PC-9 (cell line): ENCODE measurements around the gene KLHL25. TPM values are rescaled to one million over a fixed set of nuclear protein-coding genes. Genes with fewer than 3 reads are reported as not detected.

ENCODE experiments used
- BruUV-seq: library from RNA; stranded (reverse); fragments of 400-500 nt; replicated peaks from 2 replicates; lab custom pipeline; 2021; lab: Mats Ljungman, UMichigan
- CTCF ChIA-PET: fragments of 300-600 bp; sonication (Branson Sonifier 250); formaldehyde crosslinking; loops from one replicate; lab custom pipeline; 2022; ENCODE audit warnings: antibody characterized with exemption; lab: Charles Lee
- POLR2A ChIA-PET: fragments of 300-600 bp; sonication (Branson Sonifier 250); formaldehyde crosslinking; loops from one replicate; lab custom pipeline; 2022; ENCODE audit warnings: antibody characterized with exemption; ENCODE audit not compliant: unreplicated experiment; lab: Charles Lee
- DNase-seq, 2 experiments: peaks; one replicate each; pipeline versions ENCODE4 v3.0.0 to v3.0.0-alpha.2; 2015 to 2022; ENCODE audit warnings: mixed read lengths in 1 of 2
- H2AFZ ChIP-seq: fragments of 200-600 bp; sonication (generic); 2 replicates; pipeline ENCODE4 v1.8.1; 2017; ENCODE audit warnings: antibody characterized with exemption
- H3F3A ChIP-seq: fragments of 200-600 bp; sonication (generic); 2 replicates; pipeline ENCODE4 v1.8.1; 2017; ENCODE audit warnings: antibody characterized with exemption, mild to moderate bottlenecking, low read depth; ENCODE audit not compliant: insufficient read depth
- H3K27ac ChIP-seq: fragments of 200-600 bp; sonication (generic); 2 replicates; pipeline ENCODE4 v1.6.1; 2016; ENCODE audit warnings: mixed run types
- H3K27me3 ChIP-seq: fragments of 200-600 bp; sonication (generic); 2 replicates; pipeline ENCODE4 v1.6.1; 2016; ENCODE audit warnings: low read depth, mixed run types; ENCODE audit not compliant: insufficient read depth
- H3K36me3 ChIP-seq: fragments of 200-600 bp; sonication (generic); 2 replicates; pipeline ENCODE4 v1.6.1; 2016; ENCODE audit warnings: low read depth, mixed run types
- H3K4me1 ChIP-seq: fragments of 200-600 bp; sonication (generic); replicated peaks from 2 replicates; pipeline ENCODE4 v1.6.1; 2016; ENCODE audit warnings: mixed run types; ENCODE audit not compliant: insufficient read depth
- H3K4me2 ChIP-seq: fragments of 200-600 bp; sonication (generic); 2 replicates; pipeline ENCODE4 v1.6.1; 2017; ENCODE audit warnings: mixed run types
- H3K4me3 ChIP-seq: fragments of 200-600 bp; sonication (generic); 2 replicates; pipeline ENCODE4 v1.6.1; 2016; ENCODE audit warnings: mixed run types
- H3K79me2 ChIP-seq: fragments of 200-600 bp; sonication (generic); 2 replicates; pipeline ENCODE4 v1.6.1; 2017; ENCODE audit warnings: low read depth, mixed run types
- H3K9me2 ChIP-seq: fragments of 200-600 bp; sonication (generic); 2 replicates; pipeline ENCODE4 v1.8.1; 2017; ENCODE audit warnings: mild to moderate bottlenecking; ENCODE audit not compliant: insufficient read depth
- H3K9me3 ChIP-seq: fragments of 200-600 bp; sonication (generic); 2 replicates; pipeline ENCODE4 v1.8.1; 2016; ENCODE audit warnings: low read depth; ENCODE audit not compliant: insufficient read depth
- H4K20me1 ChIP-seq: fragments of 200-600 bp; sonication (generic); 2 replicates; pipeline ENCODE4 v1.8.1; 2017; ENCODE audit not compliant: insufficient read depth
- CTCF ChIP-seq: fragments of 200-600 bp; sonication (generic); conservative IDR thresholded peaks from 2 replicates; pipeline ENCODE4 v1.6.1; 2017; ENCODE audit warnings: mixed run types, antibody characterized with exemption, mild to moderate bottlenecking, moderate library complexity
- EZH2 ChIP-seq: fragments of 200-600 bp; sonication (generic); IDR thresholded peaks from 2 replicates; pipeline ENCODE4 v1.8.0; 2017; ENCODE audit warnings: antibody characterized with exemption, low read depth
- intact Hi-C: fragments of 100-400 bp; cut with micrococcal nuclease; formaldehyde crosslinking; loops from one replicate; pipeline ENCODE4 v1.10.0; 2022; ENCODE audit not compliant: unreplicated experiment
- total RNA-seq: library from RNA; stranded (reverse); gene quantifications from 2 replicates; pipeline ENCODE4 v1.2.3, GENCODE V29; 2021

KLHL25 gene
- total RNA-seq, 1 experiment from 2014 or later: 5.3 TPM

- no peaks in the 10 kb centered on the region for H3K79me2 ChIP-seq
- ChIA-PET CTCF (interaction anchor here (1.2 to 2.1 kb wide), 2 partner anchors 40 to 544 kb away, joined by 5 read pairs; no protein-coding TSS in a partner anchor), POLR2A (no interaction called here)
- DNase-seq: peak; percentile 62 to 86
- peak overlapping the region; percentile 78 for H3K4me2 ChIP-seq
- intact Hi-C loops: loop anchor here (1.0 to 5.0 kb wide), 3 partner anchors 110 to 543 kb away; no protein-coding TSS in a partner anchor
- H3F3A ChIP-seq: no peaks in the 10 kb centered on the region
- H3K4me3 ChIP-seq: peak overlapping the region; percentile 30; the same call in 1 of the 2 replicates
- H3K27me3 ChIP-seq: peaks cover 4% of the 10 kb centered on the region; the same call in 1 of the 2 replicates
- peaks cover 12% of the 10 kb centered on the region for H3K4me1 ChIP-seq
- H3K9me2 ChIP-seq: no peaks in the 10 kb centered on the region
- no peak overlapping the region for H3K27ac ChIP-seq
- BruUV-seq: no TSS peak
- no peaks in the 10 kb centered on the region for H4K20me1 ChIP-seq
- peak overlapping the region; percentile 56; the same call in 1 of the 2 replicates for H2AFZ ChIP-seq
- no peaks in the 10 kb centered on the region for H3K9me3 ChIP-seq
- no peaks in the 10 kb centered on the region for H3K36me3 ChIP-seq
- TF ChIP-seq EZH2 (no peak), CTCF (peak; percentile 92)
These were observed 45.5 kb upstream of the KLHL25 start for GRCh38 chr15:85840079-85840801.

- DNase-seq: no peak
- Histone ChIP-seq H2AFZ (no peak overlapping the region), H3K79me2 (no peaks in the 10 kb centered on the region), H4K20me1 (no peaks in the 10 kb centered on the region), H3K4me2 (0 out of 2 replicates have a peak overlapping the region, but pooled peaks have one; percentile 78), H3K36me3 (no peaks in the 10 kb centered on the region), H3K4me3 (no peak overlapping the region), H3F3A (no peaks in the 10 kb centered on the region), H3K9me2 (no peaks in the 10 kb centered on the region), H3K9me3 (no peaks in the 10 kb centered on the region), H3K27me3 (0 out of 2 replicates have a peak, but pooled peaks cover 3% of the 10 kb centered on the region), H3K4me1 (peaks cover 12% of the 10 kb centered on the region), H3K27ac (no peak overlapping the region)
- ChIA-PET CTCF (interaction anchor here (1.2 kb wide), 1 partner anchor 543 kb away, joined by 5 read pairs; no protein-coding TSS in a partner anchor), POLR2A (no interaction called here)
- intact Hi-C loops: loop anchor here (1.0 to 10.0 kb wide), 4 partner anchors 109 to 543 kb away; no protein-coding TSS in a partner anchor
- TF ChIP-seq EZH2 (no peak), CTCF (no peak)
- no TSS peak for BruUV-seq
These were observed 44.9 kb upstream of the KLHL25 start for GRCh38 chr15:85839643-85840042.

DNA sequence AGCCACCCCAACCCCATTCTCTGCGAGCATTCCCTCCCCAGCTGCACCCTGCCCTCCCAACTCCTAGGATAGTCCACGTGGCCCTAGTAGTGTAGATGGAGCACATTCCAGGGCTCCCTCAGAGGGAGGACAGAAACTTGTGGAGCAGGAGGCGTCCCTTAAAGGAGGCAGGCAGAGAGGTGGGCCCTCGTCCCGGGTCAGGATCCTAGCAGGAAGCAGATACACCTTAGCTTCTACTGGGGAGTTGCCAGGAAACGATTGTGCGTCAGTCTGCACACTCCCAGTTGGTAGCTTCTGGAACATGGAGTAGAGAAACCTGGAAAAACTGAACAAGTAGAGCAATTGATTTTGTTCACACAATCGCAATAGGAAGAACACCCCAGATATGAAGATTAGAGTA is 43.9 kb upstream of the KLHL25 start:
- CTCF ChIA-PET: no interaction called here
- TF ChIP-seq CTCF: no peak
- TF ChIP-seq EZH2: no peak
- no peak overlapping the region for H3K27ac ChIP-seq
- no peaks in the 10 kb centered on the region for H3K79me2 ChIP-seq
- no peaks in the 10 kb centered on the region for H3F3A ChIP-seq
- peaks cover 12% of the 10 kb centered on the region for H3K4me1 ChIP-seq
- no peaks in the 10 kb centered on the region for H4K20me1 ChIP-seq
- no peaks in the 10 kb centered on the region for H3K36me3 ChIP-seq
- POLR2A ChIA-PET: no interaction called here
- intact Hi-C loops: loop anchor here (10.0 kb wide), 1 partner anchor 354 kb away; no protein-coding TSS in a partner anchor
- H3K9me2 ChIP-seq: no peaks in the 10 kb centered on the region
- BruUV-seq: no TSS peak
- H3K9me3 ChIP-seq: no peaks in the 10 kb centered on the region
- no peak overlapping the region for H2AFZ ChIP-seq
- H3K4me2 ChIP-seq: no peak overlapping the region
- DNase-seq: no peak
- H3K4me3 ChIP-seq: no peak overlapping the region
- H3K27me3 ChIP-seq: no peaks in the 10 kb centered on the region
